Tibial nerve (tissue), 4 donors: ENCODE results near the gene TMEM86B.

Experiments
- CTCF ChIP-seq, 5 experiments: fragments of 200-600 bp in 3 of 5; fragments of 450-650 bp in 2 of 5; sonication (generic) in 3 of 5; IDR thresholded peaks; one replicate each; pipeline ENCODE4 v1.5.1; 2016 to 2019; ENCODE audit warnings: antibody characterized with exemption in 5 of 5, mild to moderate bottlenecking in 3 of 5, moderate library complexity in 2 of 5
- EP300 ChIP-seq, 2 donors: sonication (generic); formaldehyde crosslinking; IDR thresholded peaks; one replicate each; pipeline ENCODE4 v1.6.1; 2017; ENCODE audit warnings: antibody characterized with exemption in 2 of 2, mild to moderate bottlenecking in 1 of 2
- POLR2A ChIP-seq, 2 donors: fragments of 450-650 bp; IDR thresholded peaks; one replicate each; pipeline ENCODE4 v1.6.1; 2017; ENCODE audit warnings: antibody characterized with exemption in 2 of 2, mild to moderate bottlenecking in 2 of 2, moderate library complexity in 2 of 2

DNA sequence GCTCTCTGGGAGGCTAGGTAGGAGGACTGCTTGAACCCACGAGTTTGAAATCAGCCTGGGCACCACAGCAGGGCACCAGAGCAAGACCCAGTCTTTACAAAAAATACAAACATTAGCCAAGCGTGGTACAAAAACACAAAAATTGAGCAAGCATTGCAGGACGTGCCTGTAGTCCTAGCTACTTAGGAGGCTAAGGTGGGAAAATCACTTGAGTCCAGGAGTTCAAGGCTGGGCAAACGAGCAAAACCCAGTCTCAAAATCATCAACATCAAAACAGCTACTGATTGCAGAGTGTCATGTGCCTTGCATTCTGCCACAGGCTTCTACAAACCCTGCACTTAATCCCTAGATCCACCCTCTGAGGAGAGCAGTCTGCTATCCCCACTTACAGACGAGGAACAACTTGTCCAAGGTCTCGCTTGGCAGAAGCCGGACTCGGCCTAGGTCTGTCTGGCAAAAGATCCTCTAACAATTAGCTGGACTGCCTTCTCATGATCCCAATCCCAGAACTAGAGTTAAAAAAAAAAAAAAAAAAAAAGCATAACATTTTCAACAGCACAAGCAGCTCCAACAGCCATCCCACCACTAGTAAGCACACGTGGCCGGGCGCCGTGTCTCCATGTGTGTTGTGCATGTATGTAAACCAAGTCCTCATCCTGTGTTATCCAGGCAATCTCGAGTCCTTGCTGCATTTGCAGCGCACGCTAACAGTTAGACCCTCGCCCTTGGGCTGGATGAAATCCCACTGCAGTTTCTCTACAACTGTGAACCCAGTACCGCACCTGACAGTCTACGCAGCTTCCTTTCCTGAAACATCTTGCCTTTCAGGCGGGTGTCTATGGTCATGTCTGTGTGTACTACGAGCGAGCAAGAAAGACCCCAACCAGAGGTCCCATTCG, 28.2 kb upstream of the TMEM86B start:
- TF ChIP-seq CTCF (IDR thresholded peaks at IDR 0.05) (no peak), POLR2A (IDR thresholded peaks at IDR 0.05) (no peak), EP300 (IDR thresholded peaks at IDR 0.05) (no peak)
